GM12891 (cell line): ENCODE results near the gene APBB2.

Experiments used
- POLR2A ChIP-seq: IDR thresholded peaks from 2 replicates; pipeline ENCODE4 v1.6.1; 2011; ENCODE audit warnings: low read depth, low read length, control low read depth
- POLR2AphosphoS5 ChIP-seq: IDR thresholded peaks from 2 replicates; pipeline ENCODE4 v1.6.1; 2011; ENCODE audit warnings: low read depth, low read length, control low read depth
- TAF1 ChIP-seq: IDR thresholded peaks from 2 replicates; pipeline ENCODE4 v1.6.1; 2011; ENCODE audit warnings: low read depth, low read length, control low read depth

GRCh38 chr4:41006141-41006540 lies 208.2 kb downstream of the APBB2 start:
- no peak for TF ChIP-seq POLR2AphosphoS5
- no peak for TF ChIP-seq POLR2A
- no peak for TF ChIP-seq TAF1
